ENCODE results near the gene E2F7.

The E2F7 gene

DNA sequence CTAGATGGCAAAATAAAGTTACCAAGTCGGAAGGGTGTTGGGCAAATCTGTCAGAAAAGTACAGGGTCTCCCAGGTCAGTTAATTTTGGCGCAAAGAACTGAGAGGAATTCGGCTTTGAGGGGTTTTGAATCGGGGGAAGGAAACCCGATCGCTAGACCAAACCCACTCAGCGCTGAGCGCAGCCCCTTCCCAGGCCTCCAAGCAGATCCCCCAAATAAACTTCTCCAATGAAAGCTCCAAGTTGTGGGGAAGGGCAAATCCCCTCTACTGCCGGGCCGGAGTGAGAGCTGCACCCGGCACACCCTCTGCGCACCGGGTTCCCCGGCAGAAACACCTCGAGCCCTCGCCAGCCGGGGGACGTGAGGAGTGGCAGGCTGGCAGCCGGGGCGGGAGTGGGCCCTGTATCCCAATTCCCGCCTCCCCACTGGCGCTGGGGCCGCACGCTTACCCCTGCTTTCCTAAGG is 441 bp downstream of the E2F7 start:
- no peak for DNase-seq (ENCODE audit: low read depth)

DNA sequence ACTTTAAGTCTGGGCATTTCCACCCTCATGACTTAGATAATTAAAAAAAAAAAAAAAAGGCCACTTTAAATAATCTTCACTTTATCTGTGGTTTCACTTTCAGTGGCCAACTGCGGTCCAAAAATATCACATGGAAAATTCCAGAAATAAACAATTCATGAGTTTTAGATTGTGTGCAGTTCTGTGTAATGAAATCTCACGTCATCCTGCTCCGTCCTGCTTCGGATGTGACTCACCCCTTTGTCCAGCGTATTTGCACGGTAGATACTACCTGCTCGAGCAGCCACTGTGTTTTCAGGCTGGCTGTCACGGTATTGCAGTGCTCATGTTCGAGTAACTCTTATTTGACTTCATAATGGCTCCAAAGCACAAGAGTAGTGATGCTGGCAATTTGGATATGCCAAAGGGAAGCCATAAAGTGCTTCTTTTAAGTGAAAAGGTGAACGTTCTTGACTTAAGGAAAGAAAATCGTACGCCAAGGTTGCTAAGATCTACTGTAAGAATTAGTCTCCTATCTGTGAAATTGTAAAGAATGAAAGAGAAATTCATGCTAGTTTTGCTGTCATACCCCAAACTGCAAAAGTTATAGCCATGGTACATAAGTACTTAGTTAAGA is 2.4 kb downstream of the E2F7 start:
- DNase-seq (ENCODE audit: low read depth) = no peak

DNA sequence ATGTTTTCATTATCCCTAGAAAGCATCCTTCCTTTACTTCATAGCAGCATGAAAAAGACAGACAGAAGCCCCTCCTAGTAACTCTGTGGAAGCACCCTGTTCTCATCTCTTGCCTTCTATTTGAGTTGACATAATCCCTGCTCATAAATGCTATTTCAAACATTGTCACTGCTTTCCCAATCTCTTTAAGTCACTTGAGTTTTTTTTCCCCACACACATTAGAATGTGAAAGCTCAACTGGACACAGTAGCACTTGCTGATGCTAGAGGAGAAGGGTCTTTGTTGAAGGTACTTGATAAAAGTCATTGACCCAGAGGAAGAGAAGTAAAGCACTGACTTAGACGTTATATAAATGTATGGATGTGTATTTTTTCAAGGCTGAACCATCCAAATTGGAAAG is 3.0 kb downstream of the E2F7 start:
- DNase-seq (ENCODE audit: low read depth) = no peak

DNA sequence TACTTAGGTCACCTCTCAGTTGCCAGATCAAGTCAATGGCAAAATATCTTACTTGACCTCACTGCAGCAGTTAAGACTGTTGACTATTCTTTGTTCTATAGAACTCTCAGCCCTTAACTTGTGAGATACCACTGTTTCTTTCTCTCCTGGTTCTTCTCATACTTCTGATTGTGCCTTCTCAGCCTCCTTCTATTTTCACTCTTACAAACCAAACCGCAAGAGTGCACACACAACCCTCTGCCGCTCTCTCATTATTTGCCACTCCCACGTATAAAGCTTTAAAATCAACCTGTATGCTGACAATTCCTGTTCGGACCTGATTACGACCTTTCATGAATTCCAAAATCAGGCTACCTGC is 4.5 kb downstream of the E2F7 start:
- DNase-seq (ENCODE audit: low read depth) = no peak

DNA sequence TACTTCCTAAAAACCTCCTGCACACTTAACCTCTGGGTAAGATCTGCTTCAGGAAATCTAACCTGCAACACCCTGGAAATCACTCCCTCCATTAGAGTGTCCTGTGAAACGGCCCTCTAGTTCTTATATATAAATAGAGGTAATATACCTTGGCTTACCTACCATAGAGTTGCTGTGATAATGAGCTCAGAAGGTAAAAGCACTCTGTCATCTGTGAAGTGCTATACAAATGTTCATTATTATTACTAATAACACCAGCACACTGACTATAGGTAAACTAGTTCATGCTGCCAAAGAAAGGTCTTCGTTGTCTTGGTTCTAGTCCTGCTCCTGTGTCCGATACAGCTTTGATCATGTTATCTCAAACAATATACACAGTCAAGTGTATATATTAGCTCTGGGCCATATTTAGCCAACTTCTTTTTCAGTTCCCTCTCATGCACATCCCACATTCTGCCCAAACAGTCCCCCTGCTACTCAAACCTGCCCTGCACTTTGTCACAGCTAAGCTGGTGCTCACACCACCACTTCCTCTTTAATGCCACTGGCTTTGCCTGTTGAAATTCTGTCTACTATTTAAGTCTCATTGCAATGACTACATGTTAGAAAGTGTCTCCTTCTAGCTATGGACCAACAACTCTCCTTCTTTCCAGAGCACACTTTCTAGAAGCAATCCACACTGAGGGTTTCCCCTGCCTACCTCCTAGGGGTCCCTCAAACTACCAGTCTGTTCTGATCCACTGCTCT is 5.1 kb downstream of the E2F7 start:
- DNase-seq (ENCODE audit: low read depth) = no peak

DNA sequence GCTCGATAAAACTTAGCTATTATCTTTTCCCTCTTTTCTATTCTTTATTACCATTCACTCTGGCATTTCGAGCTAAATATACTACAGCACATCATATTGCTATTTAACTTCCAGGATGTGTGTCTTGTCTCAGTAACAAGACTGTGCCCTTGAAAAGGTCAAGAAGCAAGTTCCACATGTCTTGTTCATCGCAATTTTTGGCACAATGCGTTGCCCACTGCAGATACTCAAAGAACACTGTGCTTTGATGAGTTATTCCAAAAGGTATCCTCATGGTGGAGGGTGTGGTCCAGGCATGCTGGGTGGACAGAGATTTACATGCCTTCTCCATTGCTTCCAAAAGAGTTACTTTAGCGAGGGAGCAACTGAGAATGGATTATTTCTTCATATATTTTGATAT is 6.6 kb downstream of the E2F7 start:
- DNase-seq (ENCODE audit: low read depth) = no peak

DNA sequence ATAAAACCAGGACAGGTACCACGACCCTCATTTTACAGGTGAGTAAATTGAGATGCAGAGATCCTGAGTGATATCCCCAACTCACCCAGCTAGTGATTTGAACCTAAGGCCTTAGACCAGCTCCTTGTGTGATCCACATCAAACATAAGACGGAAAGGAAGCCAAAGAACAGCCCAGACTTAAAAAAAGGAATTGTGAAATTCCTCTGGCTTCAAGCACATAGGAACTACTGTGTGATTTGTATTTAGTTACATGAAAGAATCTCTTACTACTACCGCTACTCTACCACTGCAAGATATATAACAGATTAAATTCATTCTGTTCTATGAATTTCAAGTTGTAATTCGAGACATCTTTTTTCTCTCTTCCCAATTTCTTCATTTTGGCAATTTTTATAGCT is 10.5 kb downstream of the E2F7 start:
- DNase-seq (ENCODE audit: low read depth) = no peak

DNA sequence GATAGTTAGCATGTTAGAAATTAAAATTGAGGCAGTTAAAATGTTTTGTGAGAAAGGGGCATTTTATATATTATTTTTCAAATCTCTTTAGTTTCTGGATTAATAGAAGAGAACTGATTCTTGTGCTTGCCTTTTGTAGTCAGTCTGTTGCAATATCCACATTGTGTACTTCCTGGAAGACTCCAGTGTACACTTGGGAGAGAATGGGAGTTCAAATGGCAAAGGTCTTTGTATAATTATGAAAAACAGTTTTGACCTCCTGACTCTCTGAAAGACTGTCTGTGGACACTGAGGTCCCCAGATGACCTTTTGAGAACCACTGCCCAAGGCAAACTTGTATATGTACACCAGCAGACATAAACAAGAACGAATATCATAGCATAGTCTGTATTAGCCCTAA is 12.1 kb downstream of the E2F7 start:
- DNase-seq (ENCODE audit: low read depth) = no peak

DNA sequence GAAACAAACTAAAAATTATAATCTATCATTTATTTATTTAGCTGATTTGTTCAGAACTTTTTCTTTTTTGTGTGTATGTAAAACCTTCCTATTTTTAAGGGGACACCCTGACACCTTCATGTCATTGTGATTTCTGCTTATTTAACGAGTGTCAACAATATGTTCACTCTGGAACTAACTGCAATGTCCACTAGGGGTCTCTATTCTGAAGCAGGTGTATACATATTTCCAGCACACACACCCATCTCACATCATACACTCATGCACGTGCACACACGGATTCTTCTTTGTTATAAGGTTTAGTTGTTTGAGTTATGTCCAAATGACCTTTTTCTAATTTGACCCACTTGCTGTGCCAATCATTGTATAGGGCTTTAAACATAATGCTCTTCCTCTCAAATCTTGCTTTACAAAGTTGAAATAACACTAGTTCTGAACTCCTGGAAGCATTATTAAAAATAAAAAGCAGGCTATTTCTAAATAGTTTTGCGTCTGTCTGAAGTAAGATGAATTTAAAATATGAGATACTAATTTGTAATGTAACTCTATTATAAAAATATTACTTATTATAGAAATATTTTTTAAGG is 15.5 kb downstream of the E2F7 start:
- no peak for DNase-seq (ENCODE audit: low read depth)

DNA sequence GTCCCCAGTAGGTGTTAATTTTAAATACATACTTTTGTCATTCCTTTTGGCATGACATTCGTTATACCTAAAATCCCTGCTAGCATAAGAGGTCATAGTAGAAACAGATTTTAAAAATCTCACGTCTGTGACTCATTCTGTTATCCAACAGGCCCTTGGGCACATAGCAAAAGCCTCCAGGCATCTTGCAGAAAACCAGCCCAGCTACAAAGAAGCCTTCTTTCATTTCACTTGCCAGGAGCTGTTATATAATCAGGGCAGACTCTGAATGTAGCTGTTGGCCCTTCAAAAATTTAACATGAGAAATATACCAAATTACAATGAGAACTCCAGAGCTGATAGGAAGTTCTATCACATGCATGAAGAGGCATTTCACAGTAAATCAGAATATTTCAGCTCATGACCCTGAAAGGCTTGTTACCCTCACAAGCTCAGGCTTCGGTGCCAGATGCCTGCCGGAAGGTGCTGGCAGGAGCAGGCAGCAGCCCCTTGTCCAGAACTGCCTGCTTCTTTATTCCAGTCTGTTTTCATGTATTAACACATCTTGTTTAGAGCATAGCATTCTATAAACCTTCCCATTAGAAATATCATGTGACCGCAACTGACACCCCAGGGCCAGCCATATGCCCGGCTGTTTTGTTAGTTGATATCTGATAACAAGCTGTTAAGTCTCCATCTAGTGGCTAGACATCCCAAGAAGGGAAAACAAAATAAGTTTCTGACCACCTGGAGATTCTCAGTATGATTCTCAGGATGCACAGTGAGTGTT is 17.8 kb downstream of the E2F7 start:
- no peak for DNase-seq (ENCODE audit: low read depth)

DNA sequence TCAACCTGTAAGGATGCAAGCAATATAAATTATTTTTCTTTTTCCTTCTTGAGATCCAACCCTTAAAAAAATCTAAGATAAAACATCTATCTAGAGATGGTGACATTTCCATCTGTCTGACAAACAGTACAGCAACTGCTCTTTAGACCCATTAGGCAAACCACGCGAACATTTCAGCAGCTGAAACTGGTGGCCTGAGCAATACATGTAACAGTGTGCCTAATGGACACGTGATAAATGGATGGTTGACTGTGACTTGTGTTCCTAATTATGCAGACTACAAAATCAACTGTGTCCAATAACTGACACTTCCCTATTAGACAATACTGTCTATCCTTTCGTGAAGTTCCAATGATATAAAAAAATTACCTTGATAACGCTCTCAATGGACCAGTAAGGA is 18.9 kb downstream of the E2F7 start:
- no peak for DNase-seq (ENCODE audit: low read depth)

DNA sequence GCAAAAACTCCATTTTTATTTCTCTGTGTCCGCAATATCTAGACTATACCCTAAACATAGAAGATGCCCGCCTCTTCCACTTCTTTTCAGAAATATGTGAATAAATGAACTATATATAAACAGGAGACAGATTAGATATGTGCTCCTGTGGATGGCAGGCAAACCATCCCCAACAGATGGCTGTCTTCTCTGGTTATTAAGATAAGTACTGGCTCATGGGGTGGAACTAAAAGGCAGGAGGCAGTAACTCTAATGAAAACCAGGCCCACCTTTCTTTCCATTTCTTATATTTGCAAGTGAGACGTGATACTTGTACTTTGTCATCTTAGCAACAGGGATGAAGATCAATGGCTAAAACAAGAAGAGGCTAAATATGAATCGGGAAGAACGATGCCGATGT is 20.2 kb downstream of the E2F7 start:
- DNase-seq (ENCODE audit: low read depth) = no peak

DNA sequence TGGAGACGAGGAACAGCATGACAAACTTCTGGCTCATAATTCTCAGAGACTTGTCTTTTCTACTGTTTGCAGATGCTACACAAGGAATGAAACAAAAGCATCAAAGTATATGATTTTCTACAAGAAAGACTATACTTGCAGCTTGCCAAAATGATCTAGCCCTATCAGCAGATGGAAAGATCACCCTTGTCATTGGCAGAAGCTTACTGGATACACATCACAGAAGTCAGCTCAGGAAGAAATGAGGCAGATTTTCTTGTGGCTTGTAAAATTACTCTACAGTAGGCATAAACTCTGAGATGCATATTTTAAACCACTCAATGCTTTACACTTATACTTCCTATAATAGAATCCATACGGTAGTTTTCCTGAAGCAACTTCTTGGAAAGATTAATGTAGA is 20.6 kb downstream of the E2F7 start:
- no peak for DNase-seq (ENCODE audit: low read depth)

DNA sequence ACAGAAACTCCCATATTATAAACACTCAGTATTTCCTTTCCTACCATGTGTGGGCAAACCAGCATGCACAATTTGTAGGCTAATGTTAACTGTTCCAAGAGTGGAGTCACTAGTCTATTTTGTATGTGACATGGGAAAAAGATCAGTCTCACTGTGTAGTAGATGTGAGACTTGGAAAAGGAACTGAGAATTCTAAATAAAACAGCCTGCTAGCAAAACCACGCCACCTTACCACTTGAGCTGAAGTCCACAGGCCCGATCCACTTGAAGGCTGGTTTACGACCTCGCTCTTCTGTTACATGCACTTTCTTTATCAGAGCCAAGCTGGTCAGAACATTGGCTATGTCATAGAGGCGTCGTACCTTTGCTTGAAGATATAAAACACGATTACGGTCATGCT is 22.5 kb downstream of the E2F7 start:
- DNase-seq (ENCODE audit: low read depth) = no peak

DNA sequence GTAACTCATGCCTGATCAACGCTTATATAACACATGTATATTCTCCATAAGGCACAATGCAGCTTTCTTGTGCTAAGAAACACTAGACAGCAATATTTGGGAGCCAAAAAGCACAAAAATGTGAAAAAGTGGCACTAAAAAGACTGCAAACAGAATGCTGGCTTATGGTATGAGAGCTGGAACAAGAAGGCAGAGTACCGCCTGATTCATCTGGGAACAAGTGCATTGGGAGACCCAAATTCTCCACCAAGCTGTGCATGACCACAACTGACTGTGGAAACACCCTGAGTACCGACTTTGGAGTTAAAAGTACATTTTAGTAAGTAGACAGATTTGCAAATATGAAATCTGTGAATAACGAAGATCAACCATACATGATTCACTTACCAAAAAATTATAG is 25.1 kb downstream of the E2F7 start:
- no peak for DNase-seq (ENCODE audit: low read depth)

DNA sequence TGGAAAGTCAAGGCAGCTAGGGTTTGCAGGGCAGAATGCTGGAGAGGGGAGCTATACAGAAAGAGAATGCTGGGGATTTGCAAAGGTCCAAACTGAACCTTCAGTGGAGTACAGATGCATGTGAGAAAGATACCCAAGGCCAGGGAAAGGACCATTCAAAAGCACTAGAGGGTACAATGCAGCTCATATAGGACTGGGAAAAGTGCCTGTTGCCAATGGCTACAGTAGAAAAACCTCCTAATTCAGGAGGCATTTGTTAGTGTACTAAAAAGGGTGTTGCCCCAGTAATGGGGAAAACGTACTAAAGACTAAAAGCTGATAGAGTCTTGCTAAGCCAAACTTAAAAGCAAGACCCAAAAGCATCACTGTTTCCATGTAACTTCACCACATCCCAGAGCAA is 30.1 kb downstream of the E2F7 start:
- DNase-seq (ENCODE audit: low read depth) = no peak

DNA sequence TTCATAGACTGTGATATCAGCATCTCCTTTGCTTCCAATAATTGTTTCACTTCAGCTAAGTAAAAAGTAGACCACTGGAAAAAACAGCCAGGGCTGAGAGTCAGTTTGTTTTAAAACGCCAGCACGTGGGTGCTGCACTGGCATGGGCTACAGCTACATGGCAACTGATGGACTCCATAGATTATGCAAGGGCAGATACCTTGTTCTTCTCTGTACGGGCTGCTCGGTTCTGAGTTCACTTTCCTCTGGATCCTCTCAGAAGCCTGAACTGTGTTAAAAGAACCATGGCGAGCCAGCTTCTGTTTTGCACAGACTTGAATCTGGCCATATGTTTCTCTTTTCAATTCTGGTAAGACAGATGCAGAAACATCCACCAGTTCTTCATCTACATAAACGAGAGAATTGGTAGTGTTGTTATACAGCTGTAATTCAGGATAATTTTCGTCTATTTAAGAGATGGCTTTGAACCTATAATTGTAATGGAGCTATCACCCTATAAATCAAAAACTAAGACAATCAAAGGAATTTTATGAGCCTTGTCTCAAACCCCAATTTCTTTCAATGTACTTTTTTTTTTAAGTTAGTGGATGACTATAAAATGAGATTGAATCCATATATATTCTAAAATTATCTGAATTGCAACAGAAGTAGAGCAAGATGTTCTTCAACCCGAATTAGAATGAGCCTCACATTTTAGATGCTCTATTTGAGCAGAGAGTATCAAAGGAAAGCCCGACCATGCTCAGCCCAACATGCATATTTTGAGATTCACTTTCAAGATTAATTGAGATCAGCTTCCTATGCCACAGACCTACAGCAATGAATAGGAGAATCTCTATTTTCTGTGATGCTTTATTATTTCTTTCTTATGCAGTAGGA is 31.5 kb downstream of the E2F7 start:
- no peak for DNase-seq (ENCODE audit: low read depth)

DNA sequence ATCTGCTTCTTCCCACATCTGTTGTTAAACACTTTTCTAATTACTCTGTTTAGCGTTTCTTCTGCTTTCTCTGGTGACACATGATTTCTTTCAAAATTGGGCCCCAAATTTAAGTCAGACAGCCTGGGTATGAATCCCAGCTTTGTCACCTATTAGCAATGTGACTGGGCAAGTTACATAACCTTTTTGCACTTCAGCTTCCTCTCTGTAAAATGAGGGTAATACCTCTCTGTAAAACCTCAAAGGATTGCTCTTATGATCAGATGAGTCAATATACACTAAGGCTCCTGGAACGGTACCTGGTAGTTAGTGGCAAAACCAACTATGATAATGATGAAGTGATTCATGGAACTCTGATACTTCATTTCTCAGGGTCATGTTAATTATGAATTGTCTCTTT is 33.0 kb downstream of the E2F7 start:
- no peak for DNase-seq (ENCODE audit: low read depth)

DNA sequence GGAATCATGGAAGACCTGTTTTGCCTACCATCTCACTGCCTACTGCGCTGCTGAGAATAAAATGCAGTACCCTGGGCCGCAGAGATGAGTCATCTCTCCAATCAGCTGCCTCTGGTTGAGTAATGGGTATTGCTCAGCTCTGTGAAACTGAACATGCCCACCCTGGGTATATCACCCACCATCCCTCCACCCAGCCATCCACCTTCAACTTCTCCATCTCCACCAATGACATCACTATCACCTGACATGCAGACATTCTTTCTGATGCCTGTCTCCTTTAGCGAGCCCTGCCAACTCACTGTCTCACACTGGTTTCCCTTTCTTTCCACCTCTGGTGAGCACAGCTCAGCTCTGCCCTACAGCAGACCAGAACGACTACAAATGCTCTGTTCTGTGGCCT is 33.6 kb downstream of the E2F7 start:
- DNase-seq (ENCODE audit: low read depth) = no peak

DNA sequence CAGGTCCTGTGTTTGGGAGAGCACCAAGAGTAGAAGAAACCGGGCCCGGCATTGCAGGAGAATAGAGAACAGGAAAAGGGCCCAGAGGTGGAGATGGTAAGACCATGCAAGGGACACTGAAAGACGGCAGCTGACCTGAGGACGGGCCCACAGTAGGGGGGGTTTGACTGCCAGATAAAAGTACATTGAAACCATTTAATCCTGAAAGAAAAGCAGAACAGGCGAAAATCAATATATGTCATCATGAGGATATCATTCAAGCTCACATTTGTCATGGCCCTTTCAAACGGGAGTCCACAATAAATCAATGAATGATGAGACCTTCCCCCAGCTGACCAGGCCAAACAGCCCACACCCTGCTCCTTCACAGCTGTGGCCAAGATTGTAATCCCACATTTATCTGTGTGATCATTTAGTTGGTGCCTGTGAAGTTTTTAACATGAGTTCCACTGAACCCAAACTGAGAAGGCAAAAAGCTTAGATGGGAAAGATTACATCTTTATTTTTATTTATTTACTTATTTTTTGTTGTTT is 39.5 kb downstream of the E2F7 start:
- no peak for DNase-seq (ENCODE audit: low read depth)

DNA sequence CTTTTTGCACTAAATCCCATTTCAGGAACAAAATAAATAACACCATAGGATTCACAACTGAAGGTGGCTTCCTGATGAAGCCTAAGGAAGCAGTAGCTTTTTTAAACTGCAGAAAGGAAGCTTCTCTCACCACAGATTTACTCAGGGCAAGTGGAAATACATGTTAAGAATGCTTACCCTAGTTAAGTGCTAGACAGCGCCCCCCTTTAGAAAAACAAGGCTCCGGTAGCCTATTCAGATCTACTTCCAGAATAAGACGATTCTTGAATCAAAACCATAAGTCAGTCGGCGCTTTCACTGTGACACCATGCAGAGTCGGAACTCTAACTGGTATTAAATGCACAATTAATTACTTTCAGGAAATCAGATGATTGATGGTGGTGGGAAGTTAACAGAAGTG is 41.9 kb downstream of the E2F7 start:
- no peak for DNase-seq (ENCODE audit: low read depth)

DNA sequence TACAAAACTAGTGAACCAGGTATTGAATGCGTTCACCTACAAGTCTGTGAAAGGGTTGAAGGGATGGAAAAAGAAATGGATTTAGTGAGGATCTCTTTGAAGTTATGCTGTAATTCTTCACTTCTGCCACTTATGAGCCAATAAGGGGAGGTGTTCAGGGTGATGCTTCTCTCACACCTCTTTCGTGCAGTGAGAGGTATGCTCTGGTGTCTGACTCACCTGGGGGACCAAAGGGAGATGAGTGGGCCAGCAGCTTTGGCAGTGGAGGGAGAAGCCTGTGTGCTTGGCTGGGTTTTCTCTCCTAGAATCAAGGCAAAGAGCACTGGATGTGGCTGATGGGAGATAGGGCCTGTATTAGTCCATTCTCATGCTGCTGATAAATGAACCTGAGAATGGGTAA is 45.4 kb downstream of the E2F7 start:
- no peak for DNase-seq (ENCODE audit: low read depth)

Data from stimulated activated CD8-positive, alpha-beta memory T cell treated with anti-CD3 and anti-CD28 coated beads, Interleukin-7, amount 100 ng/mL, for 24 hours (primary cell).